OCI-LY3 (cell line): Measurements from ENCODE around the gene OR2J1.

Experiments used
- EZH2phosphoT487 ChIP-seq: fragments of 200-600 bp; shearing (Covaris generic); IDR thresholded peaks from 2 replicates; pipeline ENCODE4 v1.6.1; 2018; ENCODE audit warnings: antibody characterized with exemption, mixed run types, low read depth
- TF ChIP-seq, protein P1 (sequence below): fragments of 200-600, 300-600 bp; sonication (generic); IDR thresholded peaks from 2 replicates; pipeline ENCODE4 v1.5.1; 2014; ENCODE audit warnings: antibody characterized with exemption, low read length, low read depth

DNA sequence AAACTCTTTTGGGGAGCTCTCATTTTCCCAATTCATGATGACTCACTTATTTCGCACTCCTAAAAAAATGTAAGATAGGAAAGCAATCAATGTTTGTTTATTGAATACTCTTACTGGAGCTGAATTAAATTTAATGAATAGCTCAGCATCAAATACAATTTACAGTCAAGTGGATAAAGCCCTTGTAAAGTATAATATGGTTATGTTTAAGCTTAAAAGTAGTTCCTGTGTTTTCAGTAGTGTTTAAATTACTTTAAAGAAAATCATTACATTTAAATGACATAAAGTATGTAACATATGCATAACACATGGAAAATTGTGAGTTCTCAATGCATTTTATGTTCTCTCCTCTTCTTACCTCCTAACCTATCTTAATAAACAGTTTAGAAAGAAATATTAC lies 12.1 kb upstream of the OR2J1 start, which contains the start of gene OR2B3:
- no peak for TF ChIP-seq EZH2phosphoT487
- TF ChIP-seq, protein P1, sequence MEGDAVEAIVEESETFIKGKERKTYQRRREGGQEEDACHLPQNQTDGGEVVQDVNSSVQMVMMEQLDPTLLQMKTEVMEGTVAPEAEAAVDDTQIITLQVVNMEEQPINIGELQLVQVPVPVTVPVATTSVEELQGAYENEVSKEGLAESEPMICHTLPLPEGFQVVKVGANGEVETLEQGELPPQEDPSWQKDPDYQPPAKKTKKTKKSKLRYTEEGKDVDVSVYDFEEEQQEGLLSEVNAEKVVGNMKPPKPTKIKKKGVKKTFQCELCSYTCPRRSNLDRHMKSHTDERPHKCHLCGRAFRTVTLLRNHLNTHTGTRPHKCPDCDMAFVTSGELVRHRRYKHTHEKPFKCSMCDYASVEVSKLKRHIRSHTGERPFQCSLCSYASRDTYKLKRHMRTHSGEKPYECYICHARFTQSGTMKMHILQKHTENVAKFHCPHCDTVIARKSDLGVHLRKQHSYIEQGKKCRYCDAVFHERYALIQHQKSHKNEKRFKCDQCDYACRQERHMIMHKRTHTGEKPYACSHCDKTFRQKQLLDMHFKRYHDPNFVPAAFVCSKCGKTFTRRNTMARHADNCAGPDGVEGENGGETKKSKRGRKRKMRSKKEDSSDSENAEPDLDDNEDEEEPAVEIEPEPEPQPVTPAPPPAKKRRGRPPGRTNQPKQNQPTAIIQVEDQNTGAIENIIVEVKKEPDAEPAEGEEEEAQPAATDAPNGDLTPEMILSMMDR, result no peak
